Measurements from ENCODE around the gene SND1. TPM values are rescaled to one million over a fixed set of nuclear protein-coding genes. Genes with fewer than 3 reads are reported as not detected.

SND1 gene
- total and polyA plus RNA-seq, 4 donors: 59.4 to 214 (median 84.1) TPM

GRCh38 chr7:127993987-127994386 lies 342.0 kb downstream of the SND1 start:
- no peaks in the 10 kb centered on the region for H3K27me3 ChIP-seq (ENCODE audit: control insufficient read depth in 4 of 4, insufficient read depth in 4 of 4, low read length in 3 of 4)
- DNase-seq (ENCODE audit: low spot score): no peak
- no peaks in the 10 kb centered on the region for H3K9me3 ChIP-seq (ENCODE audit: control insufficient read depth in 4 of 4, low read length in 3 of 4)
- H3K9ac ChIP-seq (ENCODE audit: low read depth in 1 of 2, low read length in 2 of 2): no peak overlapping the region
- TF ChIP-seq YY1 (IDR thresholded peaks at IDR 0.05) (no peak), GABPA (IDR thresholded peaks at IDR 0.05 in 1 of 2, conservative IDR thresholded peaks at IDR 0.05 in 1 of 2) (no peak), CTCF (IDR thresholded peaks at IDR 0.05; ENCODE audit: low read depth, low read length, missing input control) (no peak)
- WGBS: 97% methylated on average over 5 of the region's 5 CpGs
- no peak overlapping the region for H3K4me3 ChIP-seq (ENCODE audit: low read depth in 1 of 3, low read length in 3 of 3)
- peaks cover 2 to 19% (median 16%) of the 10 kb centered on the region in 4 donors for H3K36me3 ChIP-seq (ENCODE audit: control insufficient read depth in 4 of 4, insufficient read depth in 3 of 4, low read depth in 1 of 4, low read length in 3 of 4)
- H3K4me1 ChIP-seq (ENCODE audit: control insufficient read depth in 4 of 4, insufficient read depth in 4 of 4, low read length in 3 of 4): peaks cover 0 to 11% (median 2%) of the 10 kb centered on the region in 4 donors
- no peak overlapping the region for H3K27ac ChIP-seq (ENCODE audit: low read depth in 1 of 2, low read length in 2 of 2)

GRCh38 chr7:127995156-127995880 lies 343.3 kb downstream of the SND1 start:
- TF ChIP-seq REST (IDR thresholded peaks at IDR 0.05) (no peak), MAX (IDR thresholded peaks at IDR 0.05) (no peak), TAF1 (conservative IDR thresholded peaks at IDR 0.05) (no peak)
- Histone ChIP-seq H3K9me3 (ENCODE audit: control insufficient read depth in 4 of 4, low read length in 3 of 4) (no peaks in the 10 kb centered on the region), H3K9ac (ENCODE audit: low read depth in 1 of 2, low read length in 2 of 2) (no peak overlapping the region), H3K36me3 (ENCODE audit: control insufficient read depth in 4 of 4, insufficient read depth in 3 of 4, low read depth in 1 of 4, low read length in 3 of 4) (peaks cover 2 to 19% (median 16%) of the 10 kb centered on the region in 4 donors), H3K4me3 (ENCODE audit: low read depth in 1 of 3, low read length in 3 of 3) (no peak overlapping the region), H3K27ac (ENCODE audit: low read depth in 1 of 2, low read length in 2 of 2) (no peak overlapping the region), H3K4me1 (ENCODE audit: control insufficient read depth in 4 of 4, insufficient read depth in 4 of 4, low read length in 3 of 4) (peaks cover 0 to 22% (median 13%) of the 10 kb centered on the region in 4 donors), H3K27me3 (ENCODE audit: control insufficient read depth in 4 of 4, insufficient read depth in 4 of 4, low read length in 3 of 4) (no peaks in the 10 kb centered on the region)
- 77% methylated on average over 3 of the region's 3 CpGs for WGBS
- no peak for DNase-seq (ENCODE audit: low spot score)

GRCh38 chr7:127995881-127996215 lies 343.9 kb downstream of the SND1 start:
- WGBS: 81% methylated on average over 3 of the region's 3 CpGs
- Histone ChIP-seq H3K27ac (ENCODE audit: low read depth in 1 of 2, low read length in 2 of 2) (no peak overlapping the region), H3K27me3 (ENCODE audit: control insufficient read depth in 4 of 4, insufficient read depth in 4 of 4, low read length in 3 of 4) (no peaks in the 10 kb centered on the region), H3K4me1 (ENCODE audit: control insufficient read depth in 4 of 4, insufficient read depth in 4 of 4, low read length in 3 of 4) (peaks cover 2 to 26% (median 18%) of the 10 kb centered on the region in 4 donors), H3K4me3 (ENCODE audit: low read depth in 1 of 3, low read length in 3 of 3) (no peak overlapping the region), H3K9ac (ENCODE audit: low read depth in 1 of 2, low read length in 2 of 2) (no peak overlapping the region), H3K9me3 (ENCODE audit: control insufficient read depth in 4 of 4, low read length in 3 of 4) (no peaks in the 10 kb centered on the region), H3K36me3 (ENCODE audit: control insufficient read depth in 4 of 4, insufficient read depth in 3 of 4, low read depth in 1 of 4, low read length in 3 of 4) (peaks cover 2 to 17% (median 16%) of the 10 kb centered on the region in 4 donors)
- no peak for DNase-seq (ENCODE audit: low spot score)
- TF ChIP-seq FOXA2 (IDR thresholded peaks at IDR 0.05): no peak

All from liver (tissue), 9 donors.